ENCODE results near the gene LRP8.

GRCh38 chr1:53316424-53316765, 11.5 kb downstream of the LRP8 start:
- no peak for TF ChIP-seq TCF7L2 (IDR thresholded peaks at IDR 0.05; ENCODE audit: low read depth, low read length)
- TF ChIP-seq, protein P1, sequence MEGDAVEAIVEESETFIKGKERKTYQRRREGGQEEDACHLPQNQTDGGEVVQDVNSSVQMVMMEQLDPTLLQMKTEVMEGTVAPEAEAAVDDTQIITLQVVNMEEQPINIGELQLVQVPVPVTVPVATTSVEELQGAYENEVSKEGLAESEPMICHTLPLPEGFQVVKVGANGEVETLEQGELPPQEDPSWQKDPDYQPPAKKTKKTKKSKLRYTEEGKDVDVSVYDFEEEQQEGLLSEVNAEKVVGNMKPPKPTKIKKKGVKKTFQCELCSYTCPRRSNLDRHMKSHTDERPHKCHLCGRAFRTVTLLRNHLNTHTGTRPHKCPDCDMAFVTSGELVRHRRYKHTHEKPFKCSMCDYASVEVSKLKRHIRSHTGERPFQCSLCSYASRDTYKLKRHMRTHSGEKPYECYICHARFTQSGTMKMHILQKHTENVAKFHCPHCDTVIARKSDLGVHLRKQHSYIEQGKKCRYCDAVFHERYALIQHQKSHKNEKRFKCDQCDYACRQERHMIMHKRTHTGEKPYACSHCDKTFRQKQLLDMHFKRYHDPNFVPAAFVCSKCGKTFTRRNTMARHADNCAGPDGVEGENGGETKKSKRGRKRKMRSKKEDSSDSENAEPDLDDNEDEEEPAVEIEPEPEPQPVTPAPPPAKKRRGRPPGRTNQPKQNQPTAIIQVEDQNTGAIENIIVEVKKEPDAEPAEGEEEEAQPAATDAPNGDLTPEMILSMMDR (IDR thresholded peaks at IDR 0.05), result no peak
- no peak for TF ChIP-seq REST (IDR thresholded peaks at IDR 0.05; ENCODE audit: insufficient read depth in 1 of 2, low read depth in 2 of 2, low read length in 1 of 2)
- no peak for TF ChIP-seq POLR2AphosphoS5 (IDR thresholded peaks at IDR 0.05; ENCODE audit: low read depth, low read length)
